OCI-LY3 (cell line): Measurements from ENCODE around the gene LSG1.

ENCODE experiments used
- H2AFZ ChIP-seq: fragments of 200-600, 300-600 bp; shearing (Covaris generic); 2 replicates; pipeline ENCODE4 v1.6.0; 2014; ENCODE audit warnings: antibody characterized with exemption, low read depth, low read length
- H3K27ac ChIP-seq: fragments of 200-600, 300-600 bp; sonication (generic); 2 replicates; pipeline ENCODE4 v1.5.1; 2014; ENCODE audit warnings: mild to moderate bottlenecking, low read length, moderate library complexity, mixed read lengths
- H3K27me3 ChIP-seq: fragments of 200-600, 300-600 bp; sonication (generic); 2 replicates; pipeline ENCODE4 v1.6.1; 2014; ENCODE audit warnings: low read depth, low read length, mixed read lengths
- H3K36me3 ChIP-seq: fragments of 200-600, 300-600 bp; sonication (generic); replicated peaks from 2 replicates; pipeline ENCODE3; 2014; ENCODE audit warnings: low read depth, low read length, mixed read lengths
- H3K4me1 ChIP-seq: fragments of 300-600, 200-600 bp; sonication (generic); 2 replicates; pipeline ENCODE4 v1.6.1; 2014; ENCODE audit warnings: low read length, mixed read lengths
- H3K4me2 ChIP-seq: fragments of 200-600, 300-600 bp; sonication (generic); 2 replicates; pipeline ENCODE4 v1.6.1; 2014; ENCODE audit warnings: low read length, mixed read lengths
- H3K4me3 ChIP-seq: fragments of 300-600, 200-600 bp; sonication (generic); 2 replicates; pipeline ENCODE4 v1.5.1; 2014; ENCODE audit warnings: antibody characterized with exemption, mild to moderate bottlenecking, low read length, moderate library complexity
- H3K79me2 ChIP-seq: fragments of 300-600, 200-600 bp; shearing (Covaris generic); 2 replicates; pipeline ENCODE4 v1.6.1; 2014; ENCODE audit warnings: mild to moderate bottlenecking, low read length, mixed read lengths
- H3K9ac ChIP-seq: fragments of 300-600, 200-600 bp; shearing (Covaris generic); 2 replicates; pipeline ENCODE4 v1.6.0; 2014; ENCODE audit warnings: mild to moderate bottlenecking, low read length, moderate library complexity
- H3K9me3 ChIP-seq: fragments of 200-600, 300-600 bp; shearing (Covaris generic); 2 replicates; pipeline ENCODE4 v1.6.1; 2014; ENCODE audit warnings: low read length, mixed read lengths; ENCODE audit not compliant: insufficient read depth
- H4K20me1 ChIP-seq: fragments of 200-600, 300-600 bp; sonication (generic); 2 replicates; pipeline ENCODE4 v1.6.1; 2016; ENCODE audit warnings: low read length, mixed read lengths; ENCODE audit not compliant: insufficient read depth
- EZH2phosphoT487 ChIP-seq: fragments of 200-600 bp; shearing (Covaris generic); IDR thresholded peaks from 2 replicates; pipeline ENCODE4 v1.6.1; 2018; ENCODE audit warnings: antibody characterized with exemption, mixed run types, low read depth
- TF ChIP-seq, protein P1 (sequence below): fragments of 200-600, 300-600 bp; sonication (generic); IDR thresholded peaks from 2 replicates; pipeline ENCODE4 v1.5.1; 2014; ENCODE audit warnings: antibody characterized with exemption, low read length, low read depth

Gene LSG1

DNA sequence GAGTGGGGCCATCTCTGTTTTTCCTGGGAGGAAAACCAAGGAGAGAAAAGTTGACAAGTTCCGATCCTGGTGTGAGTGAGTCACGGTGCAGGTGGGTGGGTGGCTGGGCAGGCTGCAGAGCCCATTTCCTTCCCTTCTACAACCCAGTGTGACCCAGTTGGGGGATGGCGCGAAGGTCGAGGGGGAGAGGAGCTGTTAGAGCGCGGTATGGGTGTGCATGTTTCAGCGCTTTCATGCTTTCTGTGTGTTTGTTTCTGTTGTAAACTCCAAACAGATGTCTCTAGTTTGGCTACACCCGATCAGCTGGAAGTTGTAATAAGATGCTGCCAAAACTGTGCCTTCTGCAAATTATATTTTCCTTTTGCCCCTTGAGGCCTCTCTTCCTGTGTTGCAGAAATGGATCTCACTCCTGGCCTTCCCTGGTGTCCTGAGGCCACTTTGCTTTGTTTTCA is 17.5 kb upstream of the LSG1 start:
- H3K79me2 ChIP-seq = no peaks in the 10 kb centered on the region
- H3K4me3 ChIP-seq = no peak overlapping the region
- H3K9ac ChIP-seq = no peak overlapping the region
- no peaks in the 10 kb centered on the region for H3K27me3 ChIP-seq
- H3K9me3 ChIP-seq = no peaks in the 10 kb centered on the region
- H3K36me3 ChIP-seq = no peaks in the 10 kb centered on the region
- peaks cover 47% of the 10 kb centered on the region for H3K4me1 ChIP-seq
- H3K4me2 ChIP-seq = no peak overlapping the region
- TF ChIP-seq EZH2phosphoT487 = no peak
- TF ChIP-seq, protein P1, sequence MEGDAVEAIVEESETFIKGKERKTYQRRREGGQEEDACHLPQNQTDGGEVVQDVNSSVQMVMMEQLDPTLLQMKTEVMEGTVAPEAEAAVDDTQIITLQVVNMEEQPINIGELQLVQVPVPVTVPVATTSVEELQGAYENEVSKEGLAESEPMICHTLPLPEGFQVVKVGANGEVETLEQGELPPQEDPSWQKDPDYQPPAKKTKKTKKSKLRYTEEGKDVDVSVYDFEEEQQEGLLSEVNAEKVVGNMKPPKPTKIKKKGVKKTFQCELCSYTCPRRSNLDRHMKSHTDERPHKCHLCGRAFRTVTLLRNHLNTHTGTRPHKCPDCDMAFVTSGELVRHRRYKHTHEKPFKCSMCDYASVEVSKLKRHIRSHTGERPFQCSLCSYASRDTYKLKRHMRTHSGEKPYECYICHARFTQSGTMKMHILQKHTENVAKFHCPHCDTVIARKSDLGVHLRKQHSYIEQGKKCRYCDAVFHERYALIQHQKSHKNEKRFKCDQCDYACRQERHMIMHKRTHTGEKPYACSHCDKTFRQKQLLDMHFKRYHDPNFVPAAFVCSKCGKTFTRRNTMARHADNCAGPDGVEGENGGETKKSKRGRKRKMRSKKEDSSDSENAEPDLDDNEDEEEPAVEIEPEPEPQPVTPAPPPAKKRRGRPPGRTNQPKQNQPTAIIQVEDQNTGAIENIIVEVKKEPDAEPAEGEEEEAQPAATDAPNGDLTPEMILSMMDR = no peak
- H3K27ac ChIP-seq = no peak overlapping the region
- H4K20me1 ChIP-seq = no peaks in the 10 kb centered on the region
- H2AFZ ChIP-seq = no peak overlapping the region

DNA sequence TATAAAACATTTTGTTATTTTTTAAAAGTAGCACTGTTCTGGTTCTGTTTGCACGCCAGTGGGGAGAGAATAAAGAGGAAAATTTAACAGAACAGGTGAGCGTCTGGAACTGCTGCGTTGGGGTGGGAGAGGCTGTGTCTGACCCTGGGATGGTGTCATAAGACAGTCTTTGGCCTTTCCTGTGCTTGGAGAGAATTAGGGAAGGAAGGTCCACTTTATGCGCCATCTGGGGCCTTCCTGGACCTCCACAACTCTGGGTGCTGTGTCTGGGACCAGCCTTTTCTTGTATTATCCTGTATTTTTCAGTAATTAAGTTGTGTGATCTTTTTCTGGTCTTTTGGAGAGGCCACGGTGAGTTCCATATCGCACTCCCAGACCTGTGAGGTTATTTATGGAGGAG is 17.0 kb upstream of the LSG1 start:
- H3K9ac ChIP-seq = no peak overlapping the region
- H4K20me1 ChIP-seq = no peaks in the 10 kb centered on the region
- no peaks in the 10 kb centered on the region for H3K36me3 ChIP-seq
- no peaks in the 10 kb centered on the region for H3K27me3 ChIP-seq
- H3K79me2 ChIP-seq = no peaks in the 10 kb centered on the region
- no peaks in the 10 kb centered on the region for H3K9me3 ChIP-seq
- H3K27ac ChIP-seq = no peak overlapping the region
- H3K4me2 ChIP-seq = no peak overlapping the region
- no peak overlapping the region for H3K4me3 ChIP-seq
- peaks cover 44% of the 10 kb centered on the region for H3K4me1 ChIP-seq
- no peak overlapping the region for H2AFZ ChIP-seq
- no peak for TF ChIP-seq EZH2phosphoT487
- TF ChIP-seq, protein P1 = no peak

DNA sequence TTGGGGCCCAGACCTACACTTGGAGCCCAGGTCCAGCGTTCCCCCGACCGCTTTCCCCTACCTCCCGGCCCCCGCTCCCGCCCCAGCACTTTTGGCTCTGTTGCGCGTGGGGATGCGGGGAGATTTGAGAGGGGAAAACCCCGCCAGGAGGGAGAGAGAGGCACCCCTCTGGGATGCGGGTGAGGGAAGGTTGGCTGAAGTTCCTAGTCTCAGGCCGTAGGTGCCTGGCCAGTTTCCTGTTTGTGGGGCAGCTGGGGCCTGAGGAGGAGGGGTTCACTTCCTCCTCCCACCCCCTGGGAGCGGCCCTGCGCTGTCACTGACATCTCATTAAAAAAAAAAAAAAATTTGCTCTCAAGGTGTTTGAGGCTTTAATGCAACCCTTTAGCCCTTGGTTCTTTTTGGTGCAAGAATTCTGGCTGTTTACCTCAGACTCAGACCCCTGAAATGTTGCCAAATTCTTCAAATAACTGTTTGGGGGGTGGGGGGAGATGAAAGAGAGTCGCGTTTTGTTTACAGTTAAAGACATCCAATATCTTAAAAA is 16.3 kb upstream of the LSG1 start:
- H2AFZ ChIP-seq = no peak overlapping the region
- TF ChIP-seq, protein P1 = no peak
- no peak for TF ChIP-seq EZH2phosphoT487
- peaks cover 37% of the 10 kb centered on the region for H3K4me1 ChIP-seq
- H3K9me3 ChIP-seq = no peaks in the 10 kb centered on the region
- no peak overlapping the region for H3K27ac ChIP-seq
- H3K9ac ChIP-seq = no peak overlapping the region
- H3K27me3 ChIP-seq = no peaks in the 10 kb centered on the region
- H3K4me2 ChIP-seq = no peak overlapping the region
- no peaks in the 10 kb centered on the region for H4K20me1 ChIP-seq
- H3K4me3 ChIP-seq = no peak overlapping the region
- H3K36me3 ChIP-seq = no peaks in the 10 kb centered on the region
- no peaks in the 10 kb centered on the region for H3K79me2 ChIP-seq

DNA sequence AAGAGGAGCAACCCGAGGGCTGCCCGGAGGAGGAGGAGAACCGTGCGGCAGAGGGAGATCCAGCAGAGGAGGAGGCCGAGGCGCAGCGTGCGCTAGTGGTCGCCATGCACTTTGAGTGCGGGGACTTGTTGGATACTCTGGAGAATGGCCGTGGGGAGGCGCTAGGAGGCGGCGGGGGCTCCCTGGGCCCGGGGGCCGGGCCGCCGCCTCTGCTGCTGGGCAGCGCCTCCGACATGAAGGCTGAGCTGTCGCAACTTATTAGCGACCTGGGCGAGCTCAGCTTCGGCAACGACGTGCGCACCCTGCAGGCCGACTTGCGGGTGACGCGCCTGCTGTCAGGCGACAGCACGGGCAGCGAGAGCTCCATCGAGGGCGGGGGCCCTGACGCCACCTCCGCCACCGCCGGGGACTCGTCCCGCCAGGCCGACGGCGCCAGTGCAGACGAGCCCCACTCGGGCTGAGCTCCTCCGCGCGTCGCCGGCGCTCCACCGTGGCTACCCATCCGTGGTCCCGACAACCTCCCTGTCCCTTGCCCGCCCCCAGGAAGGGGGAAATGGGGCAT is 15.7 kb upstream of the LSG1 start:
- Histone ChIP-seq H3K9me3 (no peaks in the 10 kb centered on the region), H3K9ac (no peak overlapping the region), H3K27ac (no peak overlapping the region), H3K36me3 (no peaks in the 10 kb centered on the region), H3K4me1 (peaks cover 36% of the 10 kb centered on the region), H3K4me2 (no peak overlapping the region), H3K4me3 (no peak overlapping the region), H2AFZ (no peak overlapping the region), H3K27me3 (no peaks in the 10 kb centered on the region), H4K20me1 (no peaks in the 10 kb centered on the region), H3K79me2 (no peaks in the 10 kb centered on the region)
- TF ChIP-seq EZH2phosphoT487 = no peak
- TF ChIP-seq, protein P1 = no peak
